GM18870 (cell line): Measurements from ENCODE around the gene ARMC9.
"Not testable (repeated sequence)": the region's sequence is repeated elsewhere in the genome, so short reads cannot be mapped to it uniquely, and the experiment has no call there.

ENCODE experiments used
- ATAC-seq: cut with Tn5 transposase; IDR thresholded peaks from one replicate; pipeline ENCODE4 v1.9.1; 2021; ENCODE audit warnings: moderate library complexity; ENCODE audit not compliant: unreplicated experiment

ARMC9 gene

GRCh38 chr2:231198291-231199173, at the start of gene ARMC9:
TSS of gene ARMC9 (plus strand) at chr2:231198631. CDS start at chr2:231206239, 7,608 bp downstream.
- ATAC-seq, result peak; percentile 66

GRCh38 chr2:231152800-231153557, 45.5 kb upstream of the ARMC9 start:
- ATAC-seq, result no peak

GRCh38 chr2:231159306-231159705, 39.1 kb upstream of the ARMC9 start:
- ATAC-seq, result no peak

- no peak for ATAC-seq
Observed at GRCh38 chr2:231160701-231161100, 37.7 kb upstream of the ARMC9 start.

GRCh38 chr2:231161252-231161839, 37.1 kb upstream of the ARMC9 start:
- ATAC-seq, result no peak

GRCh38 chr2:231161877-231162329, 36.5 kb upstream of the ARMC9 start:
- ATAC-seq, result no peak

- ATAC-seq, result no peak
Observed at GRCh38 chr2:231163011-231163410, 35.4 kb upstream of the ARMC9 start.

GRCh38 chr2:231163414-231164095, 34.9 kb upstream of the ARMC9 start:
- no peak for ATAC-seq

GRCh38 chr2:231167745-231168459, 30.5 kb upstream of the ARMC9 start:
- no peak for ATAC-seq

GRCh38 chr2:231168460-231169139, 29.8 kb upstream of the ARMC9 start:
- no peak for ATAC-seq

GRCh38 chr2:231169488-231169887, 28.9 kb upstream of the ARMC9 start:
- ATAC-seq, result no peak

GRCh38 chr2:231170055-231170454, 28.4 kb upstream of the ARMC9 start:
- ATAC-seq, result no peak

GRCh38 chr2:231172025-231172424, 26.4 kb upstream of the ARMC9 start:
- ATAC-seq, result no peak

GRCh38 chr2:231174211-231174651, 24.2 kb upstream of the ARMC9 start:
- no peak for ATAC-seq

- ATAC-seq, result no peak
Observed at GRCh38 chr2:231176066-231176465, 22.4 kb upstream of the ARMC9 start.

- ATAC-seq, result no peak
Observed at GRCh38 chr2:231177156-231178025, 21.0 kb upstream of the ARMC9 start.

GRCh38 chr2:231178805-231179204, 19.6 kb upstream of the ARMC9 start:
- not testable (repeated sequence) for ATAC-seq

GRCh38 chr2:231181860-231182512, 16.4 kb upstream of the ARMC9 start:
- ATAC-seq, result peak; percentile 57
